NCI-H1436 (cell line): ENCODE results near the gene ADH1A.
"Not testable (repeated sequence)": the region's sequence is repeated elsewhere in the genome, so short reads cannot be mapped to it uniquely, and the experiment has no call there.

ENCODE experiments used
- DNase-seq: peaks from one replicate; lab custom pipeline; 2025; lab: John Stamatoyannopoulos, UW

The ADH1A gene

GRCh38 chr4:99290848-99291786 is at the start of gene ADH1A:
Gene ADH1A (minus strand): TSS chr4:99290985. CDS start chr4:99290914, 71 bp downstream.
- DNase-seq = no peak

DNA sequence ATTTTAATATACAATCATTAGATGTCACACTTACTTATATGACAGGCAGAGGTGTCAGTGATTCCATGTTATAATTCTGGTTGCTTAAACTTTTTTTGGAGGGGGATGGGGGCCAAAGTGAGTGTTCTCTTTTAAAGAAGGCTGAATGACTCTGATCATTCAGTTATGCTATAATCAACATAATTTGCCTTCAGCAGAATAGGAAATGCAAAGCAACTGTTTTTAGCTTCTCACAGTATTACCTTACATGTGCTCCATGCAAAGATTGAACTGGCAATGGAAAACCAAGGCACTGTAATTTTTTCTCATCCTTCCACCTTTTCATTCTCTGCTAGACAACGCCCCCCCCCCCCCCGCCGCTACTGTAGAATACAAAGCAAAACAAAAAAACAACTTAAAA is 48.4 kb upstream of the ADH1A start:
- no peak for DNase-seq

DNA sequence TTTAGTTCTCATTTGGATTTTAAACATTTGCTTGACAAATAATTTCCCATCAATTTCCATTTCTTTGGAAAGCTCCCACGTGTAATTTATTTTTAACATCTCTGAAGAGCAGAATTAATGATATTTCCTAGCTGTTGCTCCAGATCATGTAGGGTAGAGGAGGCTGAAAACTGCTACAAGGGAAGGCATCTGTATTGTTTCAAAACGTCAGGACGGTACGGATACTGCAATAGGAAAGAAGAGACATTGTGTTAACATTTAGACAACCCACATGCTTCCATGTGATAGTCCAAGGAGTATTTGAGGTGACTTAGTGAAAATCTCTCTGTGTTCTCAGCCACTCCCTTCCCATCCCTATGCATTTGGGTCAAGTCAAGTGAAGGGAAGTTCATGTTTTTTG is 45.8 kb upstream of the ADH1A start:
- no peak for DNase-seq

- DNase-seq = no peak
These were observed 44.1 kb upstream of the ADH1A start for GRCh38 chr4:99334880-99335279.

DNA sequence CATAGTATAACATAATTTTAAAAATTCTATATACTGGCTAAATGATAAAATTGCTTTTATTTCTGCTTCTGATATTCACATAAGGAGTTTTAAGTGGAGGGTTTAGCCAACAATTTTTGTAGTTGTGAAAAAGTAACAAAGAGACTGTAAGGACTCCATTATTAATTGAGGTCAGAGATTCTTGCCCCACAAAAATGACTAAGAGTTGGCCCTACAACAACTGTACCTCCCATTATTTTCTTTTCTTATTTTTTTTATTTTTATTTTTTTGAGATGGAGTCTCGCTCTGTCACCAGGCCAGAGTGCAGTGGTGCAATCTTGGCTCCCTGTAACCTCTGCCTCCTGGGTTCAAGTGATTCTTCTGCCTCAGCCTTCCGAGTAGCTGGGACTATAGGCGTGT is 39.9 kb upstream of the ADH1A start:
- no peak for DNase-seq

DNA sequence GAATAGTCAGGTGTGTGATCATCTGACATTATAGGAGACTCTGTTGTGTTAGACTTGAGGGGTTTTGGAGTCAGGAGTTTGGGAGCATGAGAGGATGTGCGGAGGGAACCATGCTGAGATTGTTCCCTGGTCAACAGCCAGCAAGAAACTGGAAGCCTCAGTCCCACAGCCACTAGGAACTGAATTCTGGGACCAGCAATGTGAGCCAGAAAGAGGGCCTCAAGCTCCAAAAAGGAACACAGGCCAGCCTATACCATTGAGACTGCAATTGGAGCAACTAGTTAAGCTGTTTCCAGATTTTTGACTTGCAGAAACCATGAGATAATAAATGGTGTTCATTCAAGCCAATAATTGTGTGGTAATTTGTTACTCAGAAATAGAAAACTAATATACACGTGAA is 39.1 kb upstream of the ADH1A start:
- no peak for DNase-seq

- no peak for DNase-seq
These were observed 34.2 kb upstream of the ADH1A start for GRCh38 chr4:99324979-99325378.

- DNase-seq = no peak
These were observed 33.6 kb upstream of the ADH1A start for GRCh38 chr4:99324361-99324760.

DNA sequence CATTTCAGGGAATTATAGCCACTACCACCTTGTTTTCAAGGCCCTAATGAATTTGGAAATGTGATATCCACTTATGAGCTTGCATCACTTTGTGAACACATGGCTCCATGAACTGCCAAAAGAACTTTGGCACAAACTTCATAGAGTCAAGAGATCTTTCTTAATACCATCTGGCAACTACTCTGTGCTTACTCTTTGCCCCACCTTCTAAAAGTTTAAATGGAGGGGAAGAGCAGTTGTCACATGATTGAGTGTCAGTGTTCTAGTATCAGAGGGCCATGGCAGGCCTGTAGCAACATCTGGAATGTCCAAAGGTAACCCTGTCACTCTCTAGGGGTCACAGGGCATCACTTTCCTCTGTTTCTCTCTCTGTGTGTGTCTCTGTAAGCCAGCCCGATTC is 33.0 kb upstream of the ADH1A start:
- no peak for DNase-seq

GRCh38 chr4:99321241-99322191 is 30.7 kb upstream of the ADH1A start, which contains the start of gene ADH1B:
Gene ADH1B (minus strand): TSS chr4:99321401. CDS start chr4:99321331, 70 bp downstream.
- no peak for DNase-seq

GRCh38 chr4:99317811-99318210 is 27.0 kb upstream of the ADH1A start:
- DNase-seq = not testable (repeated sequence)

- DNase-seq = no peak
These were observed 26.6 kb upstream of the ADH1A start for GRCh38 chr4:99317354-99317753.

- DNase-seq = no peak
These were observed 25.1 kb upstream of the ADH1A start for GRCh38 chr4:99315839-99316238.

GRCh38 chr4:99314211-99314610 is 23.4 kb upstream of the ADH1A start:
- DNase-seq = no peak

GRCh38 chr4:99310389-99310788 is 19.6 kb upstream of the ADH1A start:
- no peak for DNase-seq

DNA sequence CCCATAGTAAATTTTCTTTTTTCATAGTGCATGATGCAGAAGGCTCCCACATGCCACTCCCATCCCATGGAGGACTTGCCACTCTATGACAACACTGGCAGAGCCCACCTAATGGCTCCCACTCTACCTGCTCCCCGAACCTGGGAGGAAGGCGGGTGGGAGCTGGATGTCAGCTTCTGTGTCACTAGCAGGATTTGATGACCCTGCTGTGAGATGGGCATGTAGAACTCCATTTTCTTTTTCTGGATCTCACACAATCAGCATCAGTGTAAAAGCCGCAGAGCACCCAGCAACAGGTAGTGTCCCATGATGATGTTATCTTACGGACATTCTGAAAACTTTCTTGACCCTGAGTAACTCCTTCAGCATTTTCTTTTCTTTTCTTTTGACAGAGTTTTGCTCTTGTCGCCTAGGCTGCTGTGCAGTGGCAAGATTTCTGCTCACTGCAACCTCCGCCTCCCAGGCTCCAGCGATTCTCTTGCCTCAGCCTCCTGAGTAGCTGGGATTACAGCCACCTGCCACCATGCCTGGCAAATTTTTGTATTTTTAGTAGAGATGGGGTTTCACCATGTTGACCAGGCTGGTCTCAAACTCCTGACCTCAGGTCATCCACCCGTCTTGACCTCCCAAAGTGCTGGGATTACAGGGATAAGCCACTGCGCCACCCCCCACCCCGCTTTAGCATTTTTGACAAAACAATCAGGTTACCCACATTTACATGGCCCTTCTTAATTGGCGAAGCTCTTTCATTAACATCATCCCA is 15.0 kb upstream of the ADH1A start:
- DNase-seq = no peak

GRCh38 chr4:99301376-99302164 is 10.8 kb upstream of the ADH1A start:
- DNase-seq = no peak

DNA sequence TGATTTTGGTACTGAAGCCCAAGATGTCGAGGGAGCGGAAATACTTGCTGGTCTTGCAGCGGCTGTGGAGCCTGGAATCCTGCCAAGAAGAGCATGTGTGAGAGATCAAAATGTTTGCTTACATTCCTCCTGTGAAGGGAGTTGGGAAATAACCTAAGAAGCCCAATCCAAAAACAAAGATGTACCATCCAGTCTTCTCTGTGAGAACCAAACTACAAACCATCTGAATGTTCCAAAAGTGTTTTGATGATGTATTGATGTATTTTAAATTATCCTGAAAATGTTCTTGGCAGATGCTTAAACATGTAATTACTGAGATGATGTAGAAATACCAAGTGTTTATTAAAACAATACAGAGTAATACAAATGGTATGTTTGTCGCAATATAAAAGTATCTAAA is 10.1 kb upstream of the ADH1A start:
- DNase-seq = no peak

DNA sequence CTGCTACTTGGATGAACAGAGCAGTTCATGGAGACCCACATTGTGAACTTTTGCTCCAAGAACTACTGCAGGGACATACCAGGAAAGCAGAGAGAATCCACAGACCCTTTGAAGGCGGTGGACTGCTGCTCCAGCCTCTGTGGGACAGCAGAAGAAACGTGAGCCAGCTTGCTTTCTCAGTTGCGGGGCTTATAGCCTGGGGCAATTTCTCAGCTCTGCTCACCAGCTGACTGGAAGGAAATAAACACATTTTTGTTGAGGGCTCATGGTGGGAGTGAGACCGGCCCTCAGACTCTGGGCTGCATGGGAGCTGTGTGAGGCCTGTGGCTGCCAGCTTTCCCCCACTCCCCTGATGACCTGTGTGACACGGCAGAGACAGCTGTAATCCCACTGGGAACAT is 2.6 kb upstream of the ADH1A start:
- DNase-seq = no peak

- no peak for DNase-seq
These were observed 5.4 kb downstream of the ADH1A start for GRCh38 chr4:99285387-99285786.

DNA sequence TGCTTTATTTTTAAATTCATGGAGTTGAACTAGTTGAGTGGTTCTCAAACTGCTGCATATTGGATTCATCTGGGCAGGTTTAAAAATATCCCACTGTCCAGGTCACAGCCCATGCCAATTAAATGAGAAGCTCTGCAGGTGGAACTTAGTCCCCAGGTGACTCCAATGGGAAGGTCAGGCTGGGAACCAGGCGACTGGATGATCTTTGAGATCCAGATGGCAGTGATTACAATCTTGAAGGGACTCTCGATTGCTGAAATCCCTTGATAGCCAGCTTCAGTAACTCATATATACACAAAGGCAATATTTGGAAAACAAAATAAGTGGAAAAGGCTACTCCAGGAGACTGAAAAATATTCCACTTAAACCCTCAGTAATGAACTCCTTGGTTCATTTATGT is 8.1 kb downstream of the ADH1A start:
- no peak for DNase-seq
